GM21423 (cell line): ENCODE measurements around the gene TIE1.

ENCODE experiments used
- ATAC-seq: cut with Tn5 transposase; IDR thresholded peaks from one replicate; pipeline ENCODE4 v1.9.1; 2021; ENCODE audit warnings: mild to moderate bottlenecking, moderate library complexity; ENCODE audit not compliant: unreplicated experiment

TIE1 gene

GRCh38 chr1:43273708-43274107 lies 27.1 kb upstream of the TIE1 start:
- no peak for ATAC-seq

- no peak for ATAC-seq
These were observed 26.5 kb upstream of the TIE1 start for GRCh38 chr1:43274125-43274803.

- ATAC-seq = no peak
These were observed 26.0 kb upstream of the TIE1 start for GRCh38 chr1:43274804-43275180.

DNA sequence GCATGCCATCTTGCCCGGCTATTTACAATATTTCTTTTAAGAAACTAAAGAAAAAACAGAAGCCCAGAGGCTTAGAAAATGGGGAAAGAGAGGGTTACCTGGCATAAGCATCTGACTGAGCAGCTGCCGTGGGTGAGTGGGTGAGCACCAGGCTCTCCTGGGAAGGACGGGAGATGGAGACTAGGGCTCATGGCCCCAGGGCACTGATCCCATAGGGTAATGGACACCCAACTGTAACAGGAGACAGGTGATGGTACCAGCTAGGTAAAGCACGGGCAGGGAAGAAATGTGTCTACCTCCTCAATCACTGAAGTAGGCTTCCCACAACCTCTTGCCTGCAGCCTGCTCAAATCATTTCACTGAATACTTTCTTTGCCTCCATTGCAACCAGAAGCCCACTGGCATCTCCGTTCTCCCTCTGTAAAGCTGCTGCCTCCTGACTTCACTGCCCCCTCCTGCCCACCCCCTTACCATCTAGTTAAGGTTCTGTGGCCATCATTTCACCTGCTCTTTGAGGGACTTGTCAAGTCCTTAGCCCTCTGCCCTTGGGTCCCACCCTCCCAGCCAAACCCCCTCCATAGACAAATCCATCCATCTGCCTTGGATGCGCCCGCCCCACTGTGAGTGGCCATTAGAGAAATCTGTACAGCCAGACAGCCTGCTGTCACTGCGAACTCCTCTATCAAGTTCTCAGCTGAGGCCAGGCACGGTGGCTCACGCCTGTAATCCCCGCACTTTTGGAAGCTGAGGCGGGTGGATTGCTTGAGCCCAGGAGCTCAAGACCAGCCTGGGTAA lies 24.8 kb upstream of the TIE1 start:
- no peak for ATAC-seq

GRCh38 chr1:43276673-43277072 lies 24.1 kb upstream of the TIE1 start:
- no peak for ATAC-seq

DNA sequence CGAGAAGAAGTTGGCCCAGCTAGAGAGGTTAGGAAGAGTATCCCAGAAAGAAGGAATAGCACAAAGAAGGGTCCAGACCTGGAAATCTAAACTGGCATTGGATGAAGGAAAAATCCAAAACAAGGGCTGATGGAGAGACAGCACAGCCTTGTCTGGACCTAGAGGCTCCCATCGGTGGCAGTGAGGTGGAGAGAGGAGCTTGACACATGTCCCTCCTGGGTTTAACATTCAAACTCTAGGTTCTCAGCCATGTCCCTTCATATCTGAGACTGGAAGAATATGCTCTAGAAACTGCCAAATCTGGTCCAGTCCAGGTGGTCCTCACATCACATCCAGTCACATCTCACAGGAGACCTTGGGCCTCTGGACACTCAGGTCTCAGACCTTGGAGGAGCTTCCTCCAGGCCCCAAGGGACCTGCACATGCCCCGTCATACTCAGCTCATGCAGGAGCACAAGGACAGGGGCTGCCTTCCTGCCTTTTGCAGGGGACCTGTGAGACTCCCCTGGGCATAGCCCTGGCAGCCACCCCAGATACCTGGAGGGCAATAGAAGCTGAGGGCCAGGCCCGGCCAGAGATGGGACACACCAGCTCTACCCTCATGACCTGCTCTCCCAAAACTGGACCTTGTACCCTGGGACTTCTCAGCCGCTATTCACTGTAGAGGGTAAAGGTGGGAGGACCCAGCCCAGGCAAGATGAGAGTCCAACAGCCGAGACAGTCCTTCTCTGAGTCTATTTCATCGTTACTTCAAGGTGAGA lies 23.5 kb upstream of the TIE1 start:
- ATAC-seq = no peak

GRCh38 chr1:43279161-43279560 lies 21.6 kb upstream of the TIE1 start:
- ATAC-seq = no peak

DNA sequence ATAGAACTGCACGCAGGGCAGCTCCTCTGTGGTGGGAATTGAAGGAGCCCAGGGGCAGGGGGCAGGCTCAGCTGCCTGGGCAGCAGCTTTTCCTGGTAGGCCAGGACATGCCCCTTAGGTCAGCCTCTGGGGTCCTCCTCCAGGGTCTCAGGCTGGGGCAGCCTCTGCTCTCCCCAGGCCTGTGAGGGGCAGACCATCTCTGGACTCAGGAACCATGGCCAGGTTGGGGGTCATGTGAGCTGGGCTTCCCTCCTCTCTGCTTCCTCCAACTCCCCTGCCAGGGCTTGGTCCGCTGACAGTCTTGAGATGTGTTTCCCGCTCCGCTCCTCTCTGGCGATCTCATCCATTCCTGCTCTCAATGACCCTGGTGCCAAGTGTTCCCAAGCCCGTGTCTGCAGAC lies 21.1 kb upstream of the TIE1 start:
- no peak for ATAC-seq

GRCh38 chr1:43280692-43281091 lies 20.1 kb upstream of the TIE1 start:
- no peak for ATAC-seq

GRCh38 chr1:43282220-43283195 lies 18.3 kb upstream of the TIE1 start:
- ATAC-seq = no peak

GRCh38 chr1:43284065-43284464 lies 16.7 kb upstream of the TIE1 start:
- ATAC-seq = no peak

DNA sequence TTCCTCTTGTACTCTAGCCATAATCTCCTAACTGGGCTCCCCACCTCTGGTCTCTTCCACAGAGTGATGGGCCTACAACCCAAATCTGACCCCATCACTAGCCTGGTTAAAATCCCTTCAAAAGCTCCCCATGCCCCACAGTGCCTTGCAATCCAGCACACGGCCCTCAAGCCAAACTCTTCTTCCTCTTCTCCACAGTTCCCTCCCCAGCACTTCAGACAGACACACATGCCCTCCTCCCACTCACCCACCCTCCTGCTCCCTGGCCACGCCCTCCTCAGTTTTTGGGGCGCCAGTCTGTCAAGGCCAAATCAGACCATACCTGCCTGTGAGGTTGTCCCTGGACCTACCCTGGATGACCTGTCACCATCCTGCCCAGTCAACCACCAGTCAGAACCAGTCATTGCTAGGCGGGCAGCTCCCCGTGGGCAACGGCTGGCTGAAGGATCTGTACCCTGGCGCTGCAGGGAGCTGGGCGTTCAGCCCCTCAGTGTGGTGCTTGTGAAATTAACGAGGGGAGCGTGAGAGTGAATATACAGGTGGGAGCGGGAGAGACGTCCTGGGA lies 16.2 kb upstream of the TIE1 start:
- ATAC-seq = no peak

DNA sequence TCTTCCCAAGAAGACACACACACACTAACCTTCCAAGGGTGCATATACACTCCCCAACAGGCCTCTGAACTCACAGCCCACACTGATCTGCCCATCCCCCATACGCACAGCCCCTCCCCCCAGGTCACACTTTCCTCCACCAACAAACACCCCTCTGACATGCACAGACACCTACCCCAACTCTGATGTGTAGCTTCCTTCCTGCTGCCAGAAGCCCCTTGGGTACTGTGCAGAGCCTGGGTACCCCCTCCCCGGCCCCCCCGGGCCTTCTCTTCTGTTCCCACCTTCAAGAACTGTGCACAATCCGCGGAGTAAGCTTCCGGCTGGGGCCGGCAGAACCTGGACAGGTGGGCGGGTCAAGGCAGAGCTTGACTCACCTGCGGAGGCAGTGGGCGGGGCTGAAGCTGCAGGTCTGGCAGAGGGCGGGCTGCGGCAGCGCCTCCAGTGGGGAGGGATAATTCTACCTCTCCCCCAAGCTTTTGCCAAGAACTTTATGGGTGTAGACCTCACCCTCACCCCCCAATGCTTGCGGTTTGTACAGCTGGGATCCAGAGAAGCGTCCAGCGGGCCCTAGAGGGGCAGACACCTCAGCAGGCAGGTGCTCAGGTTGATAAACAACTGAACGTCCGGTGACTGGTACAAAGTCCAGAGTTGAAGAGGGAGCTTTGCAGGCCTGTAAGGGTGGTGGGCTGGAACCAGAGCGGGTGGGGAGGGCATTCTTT lies 15.4 kb upstream of the TIE1 start, which contains the start of gene C1orf210:
Gene C1orf210 (minus strand): TSS at position 313 of the 722 bp plus-strand sequence. CDS start 2,311 bp downstream, outside the sequence.
- no peak for ATAC-seq

DNA sequence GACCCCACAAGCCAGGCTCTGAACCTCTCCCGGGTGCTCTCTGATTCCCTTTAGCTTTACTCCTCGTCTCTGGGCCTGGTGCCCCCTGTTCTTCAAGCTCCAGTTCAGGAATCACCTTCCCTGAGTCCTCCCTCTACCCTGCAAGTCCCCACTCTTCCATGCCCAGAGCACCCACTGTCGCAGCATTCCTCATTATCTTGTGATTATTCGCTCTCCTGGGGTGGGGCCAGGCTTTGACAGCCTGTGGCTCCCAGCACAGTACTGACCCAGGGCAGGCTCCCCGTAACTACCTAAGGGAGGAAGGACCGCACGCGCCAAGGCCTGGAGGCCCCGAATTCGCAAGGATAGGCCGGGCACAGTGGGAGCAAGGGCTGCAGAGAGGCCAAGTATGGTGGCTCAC lies 14.7 kb upstream of the TIE1 start:
- no peak for ATAC-seq

DNA sequence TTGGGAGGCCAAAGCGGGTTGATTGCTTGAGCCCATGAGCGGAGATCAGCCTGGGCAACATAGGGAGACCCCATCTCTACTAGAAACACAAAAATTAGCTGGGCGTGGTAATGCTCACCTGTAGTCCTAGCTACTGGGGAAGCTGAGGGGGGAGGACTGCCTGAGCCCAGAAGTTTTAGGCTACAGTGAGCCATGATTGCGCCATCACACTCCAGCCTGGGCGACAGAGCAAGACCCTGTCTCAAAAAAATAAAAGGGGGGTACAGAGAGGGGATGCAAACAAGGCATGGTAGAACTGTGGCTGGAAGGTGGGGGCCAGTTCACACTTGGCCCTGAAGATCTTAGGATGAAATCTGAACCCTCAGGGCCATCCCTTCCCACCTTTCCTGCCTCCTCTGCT lies 14.2 kb upstream of the TIE1 start:
- no peak for ATAC-seq

DNA sequence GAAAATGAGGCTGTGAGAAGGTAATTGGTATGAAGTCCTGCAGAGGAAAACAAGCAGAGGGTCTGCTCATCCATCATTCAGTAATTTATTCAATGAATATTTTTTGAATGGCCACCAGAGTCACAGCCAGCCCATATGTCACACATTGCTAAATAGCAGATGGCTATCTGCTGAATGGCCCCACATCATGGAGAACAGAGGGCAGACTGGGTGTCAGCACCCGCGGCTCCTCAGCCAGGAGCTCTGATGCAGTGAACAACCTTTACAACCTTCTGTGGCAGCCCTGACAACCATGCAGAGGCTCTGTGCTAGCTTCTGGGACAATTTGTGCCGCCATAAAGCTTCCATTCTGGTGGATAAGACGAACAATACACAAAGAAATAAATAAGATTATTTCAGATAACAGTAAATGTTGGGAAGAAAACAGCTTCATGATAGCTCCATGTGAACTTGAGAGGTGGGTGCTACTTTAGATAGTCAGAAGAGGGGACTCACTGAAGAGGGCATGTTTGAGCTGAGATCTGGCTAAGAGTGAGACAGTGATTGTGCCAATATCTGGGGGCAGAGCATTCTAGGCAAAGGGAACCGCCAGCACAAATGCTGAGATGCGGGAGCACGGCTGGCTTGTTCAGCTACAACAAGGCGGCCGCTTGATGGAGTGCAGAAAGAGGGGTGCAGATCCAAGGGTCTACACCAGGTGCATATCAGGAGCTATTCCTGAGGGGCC lies 12.6 kb upstream of the TIE1 start:
- ATAC-seq = no peak

- ATAC-seq = no peak
These were observed 11.7 kb upstream of the TIE1 start for GRCh38 chr1:43288785-43289706.

DNA sequence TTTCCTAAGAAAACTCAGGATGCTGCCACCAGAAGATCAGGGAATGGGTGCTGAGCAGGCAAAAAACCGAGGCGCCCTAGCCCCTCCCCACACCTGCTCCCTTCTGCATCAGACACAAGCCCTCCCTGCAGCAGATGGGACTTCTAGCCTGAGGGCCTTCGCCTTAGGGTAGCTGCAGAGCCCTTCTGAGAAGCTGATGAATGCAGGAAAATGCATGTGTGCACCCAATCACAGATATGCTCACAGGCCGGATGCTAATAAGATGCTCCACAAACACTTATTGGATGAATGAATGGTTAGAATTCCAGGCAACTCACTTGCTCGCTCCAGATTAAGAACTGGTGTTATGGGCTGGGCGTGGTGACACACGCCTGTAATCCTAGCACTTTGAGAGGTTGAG lies 8.6 kb upstream of the TIE1 start:
- ATAC-seq = no peak
